Cardiac fibroblast (primary cell): ENCODE results near the gene CD36.

Experiments used
- DNase-seq, 2 donors: peaks; one replicate each; pipeline versions ENCODE4 v3.0.0 to v3.0.0-alpha.2; 2010; ENCODE audit warnings: low read depth in 2 of 2
- H3K4me3 ChIP-seq, 2 donors: replicated peaks in 1 of 2; 1 replicate in 1 of 2; 2 replicates in 1 of 2; pipeline ENCODE4 v1.5.1; 2011; ENCODE audit warnings: low read depth in 2 of 2, low read length in 2 of 2, mild to moderate bottlenecking in 2 of 2, moderate library complexity in 1 of 2
- TF ChIP-seq, protein P1 (sequence below): IDR thresholded peaks from one replicate; pipeline ENCODE4 v1.5.1; 2011; ENCODE audit warnings: low read depth, mild to moderate bottlenecking, low read length, inconsistent platforms

The CD36 gene

DNA sequence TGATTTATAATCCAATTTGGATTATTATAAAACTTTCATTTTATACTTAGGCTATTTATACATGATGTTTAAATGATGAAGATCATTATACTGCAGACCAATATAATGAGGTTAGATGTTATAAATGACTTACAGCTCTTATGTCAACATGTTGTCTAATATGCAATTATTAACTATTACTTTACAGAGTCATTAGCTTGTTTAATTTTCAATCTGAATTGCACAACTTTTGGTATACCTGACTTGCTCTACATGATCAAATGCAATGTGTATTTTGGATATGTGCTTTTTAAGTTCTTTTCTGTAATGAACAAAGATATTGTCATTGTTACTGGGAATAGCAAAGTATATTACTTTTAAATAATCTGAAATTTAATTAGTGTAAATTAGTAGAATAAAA lies 569 bp downstream of the CD36 start:
- TF ChIP-seq, protein P1, sequence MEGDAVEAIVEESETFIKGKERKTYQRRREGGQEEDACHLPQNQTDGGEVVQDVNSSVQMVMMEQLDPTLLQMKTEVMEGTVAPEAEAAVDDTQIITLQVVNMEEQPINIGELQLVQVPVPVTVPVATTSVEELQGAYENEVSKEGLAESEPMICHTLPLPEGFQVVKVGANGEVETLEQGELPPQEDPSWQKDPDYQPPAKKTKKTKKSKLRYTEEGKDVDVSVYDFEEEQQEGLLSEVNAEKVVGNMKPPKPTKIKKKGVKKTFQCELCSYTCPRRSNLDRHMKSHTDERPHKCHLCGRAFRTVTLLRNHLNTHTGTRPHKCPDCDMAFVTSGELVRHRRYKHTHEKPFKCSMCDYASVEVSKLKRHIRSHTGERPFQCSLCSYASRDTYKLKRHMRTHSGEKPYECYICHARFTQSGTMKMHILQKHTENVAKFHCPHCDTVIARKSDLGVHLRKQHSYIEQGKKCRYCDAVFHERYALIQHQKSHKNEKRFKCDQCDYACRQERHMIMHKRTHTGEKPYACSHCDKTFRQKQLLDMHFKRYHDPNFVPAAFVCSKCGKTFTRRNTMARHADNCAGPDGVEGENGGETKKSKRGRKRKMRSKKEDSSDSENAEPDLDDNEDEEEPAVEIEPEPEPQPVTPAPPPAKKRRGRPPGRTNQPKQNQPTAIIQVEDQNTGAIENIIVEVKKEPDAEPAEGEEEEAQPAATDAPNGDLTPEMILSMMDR = no peak
- DNase-seq = no peak
- no peak overlapping the region for H3K4me3 ChIP-seq

DNA sequence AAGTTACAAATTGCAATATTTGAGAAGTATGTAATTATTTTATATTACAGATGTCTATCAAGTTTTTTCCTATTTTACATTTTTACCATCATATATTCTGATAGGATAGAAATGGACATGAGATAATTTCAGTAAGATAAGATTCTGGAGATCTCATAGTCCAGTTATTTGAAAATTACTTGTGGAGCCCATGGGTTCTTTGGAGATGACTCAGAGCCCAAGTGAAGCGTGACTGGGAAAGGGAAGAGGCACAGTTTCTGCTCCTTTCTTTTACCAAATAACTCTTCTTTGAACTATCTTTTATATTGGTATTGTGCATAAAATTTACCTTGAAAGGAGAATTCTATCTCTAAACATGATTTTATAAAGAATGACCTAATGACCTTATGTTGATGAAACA lies 2.4 kb downstream of the CD36 start:
- DNase-seq = peak; percentile 41 to 71
- H3K4me3 ChIP-seq = no peak overlapping the region
- TF ChIP-seq, protein P1 = no peak

DNA sequence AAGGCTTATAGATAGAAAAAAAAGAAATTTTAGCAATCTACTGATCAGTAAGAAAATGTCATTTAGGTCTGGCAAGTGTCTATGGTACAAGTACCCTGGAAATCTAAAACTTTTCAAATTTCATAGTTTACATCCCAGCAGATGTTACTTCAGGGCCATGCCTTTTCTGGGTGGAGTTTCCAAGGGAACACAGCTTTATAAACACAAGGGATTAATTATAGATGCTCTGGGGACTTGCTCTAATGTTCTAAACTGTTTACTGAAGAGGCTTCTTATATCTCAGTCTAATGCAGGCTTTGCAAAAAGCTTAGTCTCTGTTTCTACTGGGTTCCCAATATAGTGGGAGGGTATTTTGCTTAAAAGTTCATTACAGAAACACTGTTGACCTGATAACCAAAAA lies 3.1 kb downstream of the CD36 start:
- peak in 1 of 2 donors; percentile 30 for DNase-seq
- no peak overlapping the region for H3K4me3 ChIP-seq
- TF ChIP-seq, protein P1 = no peak

DNA sequence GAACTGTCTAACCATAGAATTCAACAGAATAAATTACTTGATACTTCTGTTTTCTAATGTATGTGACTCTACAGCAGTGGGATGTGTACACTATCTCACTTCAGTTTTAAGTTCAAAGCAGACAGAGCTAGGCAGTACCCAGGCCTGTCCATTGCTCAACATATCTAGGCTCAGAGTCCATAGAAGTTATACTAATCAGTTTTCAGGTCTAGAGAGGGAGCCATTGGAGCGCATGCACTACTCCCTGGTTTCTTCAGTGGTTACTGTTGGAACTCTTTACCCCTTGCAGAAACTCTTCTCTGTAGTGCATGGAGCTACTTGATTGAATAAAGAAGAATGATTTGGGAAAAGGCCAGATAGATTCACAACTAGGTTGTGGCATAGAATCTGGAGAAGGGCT lies 4.4 kb downstream of the CD36 start:
- DNase-seq = no peak
- TF ChIP-seq, protein P1 = no peak
- H3K4me3 ChIP-seq = no peak overlapping the region

DNA sequence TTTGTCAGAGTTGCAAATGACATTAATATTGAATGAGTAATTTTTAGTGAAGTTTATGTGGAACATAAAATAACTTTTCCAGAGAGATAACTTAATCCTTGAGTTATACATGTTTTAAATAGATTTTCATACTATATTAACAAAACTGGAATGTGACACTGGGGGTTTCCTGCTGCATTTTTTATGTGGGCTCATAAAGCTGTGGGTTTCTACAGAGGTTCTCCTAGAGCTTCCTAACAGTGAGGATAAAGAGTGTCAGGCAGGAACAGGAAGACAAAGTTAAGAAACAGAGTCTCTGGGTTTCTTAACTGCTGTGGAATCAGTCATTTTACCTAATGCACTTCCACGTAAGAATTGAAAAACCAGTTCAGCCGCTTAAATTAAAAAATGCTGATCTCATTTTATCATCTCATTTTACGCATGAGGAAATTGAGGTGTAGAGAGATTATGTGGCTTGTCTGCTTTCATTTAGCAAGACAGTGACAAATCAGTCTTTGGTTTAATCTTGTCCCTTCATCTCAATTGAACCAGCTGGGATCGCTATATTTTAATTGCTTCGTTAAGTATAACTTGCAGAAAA lies 5.0 kb downstream of the CD36 start:
- no peak for DNase-seq
- TF ChIP-seq, protein P1 = no peak
- H3K4me3 ChIP-seq = no peak overlapping the region

DNA sequence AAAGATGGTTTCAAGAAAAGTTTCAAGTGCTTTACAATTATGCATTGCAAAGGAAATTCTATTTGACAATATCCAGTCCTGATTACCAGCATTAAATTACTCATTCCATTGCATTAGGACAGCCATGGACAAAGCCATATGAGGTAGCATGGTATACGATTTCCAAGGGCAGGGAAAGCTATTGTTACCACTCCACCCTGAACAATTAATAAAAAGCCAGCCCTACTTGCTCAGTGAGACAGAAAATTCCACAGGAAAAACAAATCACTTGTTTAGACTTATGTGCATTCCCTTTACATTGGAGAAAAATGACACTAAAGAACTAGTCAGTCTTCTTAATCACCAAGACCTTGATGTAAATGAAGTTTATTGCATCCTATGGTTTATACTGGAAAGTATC lies 5.6 kb downstream of the CD36 start:
- DNase-seq = no peak
- H3K4me3 ChIP-seq = no peak overlapping the region
- TF ChIP-seq, protein P1 = no peak
